ENCODE data around the gene SF3A1. TPM values are rescaled to one million over a fixed set of nuclear protein-coding genes. Genes with fewer than 3 reads are reported as not detected.

Gene SF3A1
- total and polyA plus RNA-seq, 9 of the 15 experiments (the other 6 are each of a cell fraction or from before 2014, with no cell fraction given), result 6.7 to 228 (median 13.0) TPM

DNA sequence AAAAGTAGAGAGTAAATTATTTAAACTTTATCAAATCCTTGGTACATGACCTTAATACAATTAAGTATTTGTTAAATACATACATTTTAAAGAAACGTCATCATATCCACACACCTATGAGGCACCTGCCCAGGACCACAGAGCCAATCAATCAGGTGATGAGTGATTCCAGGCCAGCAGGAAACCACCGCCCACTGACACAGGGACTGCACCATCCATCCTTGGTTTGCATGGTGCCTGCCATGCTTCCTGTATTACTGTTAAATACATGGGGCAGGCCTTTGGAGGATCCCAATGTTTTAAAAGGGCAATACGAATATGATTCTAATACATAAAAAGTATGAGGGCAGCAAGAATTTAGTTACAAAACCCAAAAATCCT, 23.0 kb downstream of the SF3A1 start (continued):
- no peak for TF ChIP-seq ZNF586 (CRISPR knock-in tag; conservative IDR thresholded peaks at IDR 0.05)
- TF ChIP-seq SMC3 (conservative IDR thresholded peaks at IDR 0.05; ENCODE audit: insufficient read depth, low read depth, low read length), result no peak
- no peak for TF ChIP-seq CSDE1 (IDR thresholded peaks at IDR 0.05)
- TF ChIP-seq EP400 (IDR thresholded peaks at IDR 0.05), result no peak
- TF ChIP-seq, protein P1, sequence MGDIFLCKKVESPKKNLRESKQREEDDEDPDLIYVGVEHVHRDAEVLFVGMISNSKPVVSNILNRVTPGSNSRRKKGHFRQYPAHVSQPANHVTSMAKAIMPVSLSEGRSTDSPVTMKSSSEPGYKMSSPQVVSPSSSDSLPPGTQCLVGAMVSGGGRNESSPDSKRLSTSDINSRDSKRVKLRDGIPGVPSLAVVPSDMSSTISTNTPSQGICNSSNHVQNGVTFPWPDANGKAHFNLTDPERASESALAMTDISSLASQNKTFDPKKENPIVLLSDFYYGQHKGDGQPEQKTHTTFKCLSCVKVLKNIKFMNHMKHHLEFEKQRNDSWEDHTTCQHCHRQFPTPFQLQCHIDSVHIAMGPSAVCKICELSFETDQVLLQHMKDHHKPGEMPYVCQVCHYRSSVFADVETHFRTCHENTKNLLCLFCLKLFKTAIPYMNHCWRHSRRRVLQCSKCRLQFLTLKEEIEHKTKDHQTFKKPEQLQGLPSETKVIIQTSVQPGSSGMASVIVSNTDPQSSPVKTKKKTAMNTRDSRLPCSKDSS (IDR thresholded peaks at IDR 0.05; ENCODE audit: low read depth, partially characterized antibody), result no peak

DNA sequence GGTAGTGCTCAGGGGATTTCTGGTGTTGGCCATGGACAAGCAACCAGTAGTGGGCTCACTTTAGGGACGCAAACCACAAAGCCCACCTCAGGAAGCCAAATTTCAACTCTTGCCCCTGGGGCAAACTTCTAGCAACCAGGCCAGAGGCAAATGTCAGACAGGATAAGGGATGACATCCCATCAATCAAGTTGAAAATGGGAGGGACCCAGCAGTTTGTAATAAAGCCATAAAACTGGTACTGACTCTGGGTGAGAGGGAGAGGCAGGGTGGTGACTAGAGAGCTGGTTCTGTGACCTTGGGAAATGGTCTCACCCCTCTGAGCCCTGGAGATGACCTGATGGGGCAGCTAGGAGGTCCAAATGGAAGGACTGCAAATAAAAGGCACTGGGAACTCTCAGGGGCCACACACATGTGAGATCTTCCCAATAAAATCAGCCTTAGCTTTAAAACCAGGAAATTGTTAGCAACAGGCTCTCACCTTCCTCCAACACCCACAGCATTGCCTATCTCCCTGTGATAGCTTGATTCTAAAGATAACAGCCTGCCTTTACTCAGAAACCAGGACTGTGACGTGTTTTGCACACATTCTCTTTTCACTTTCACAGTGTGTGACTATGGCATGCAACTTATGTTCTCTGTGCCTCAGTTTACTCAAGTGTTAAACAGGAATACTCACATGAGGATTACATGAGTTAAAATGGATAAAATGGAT, 23.5 kb downstream of the SF3A1 start:
- WGBS (ENCODE audit: insufficient coverage, low coverage, missing lambda C conversion rate), result 63% methylated on average over 2 of the region's 2 CpGs
- H3K79me2 ChIP-seq (ENCODE audit: control insufficient read depth, insufficient read depth, low read length), result no peaks in the 10 kb centered on the region
- H3K36me3 ChIP-seq (ENCODE audit: control insufficient read depth, insufficient read depth, low read length), result peaks cover 74% of the 10 kb centered on the region
- no peaks in the 10 kb centered on the region for H3K27me3 ChIP-seq (ENCODE audit: control insufficient read depth in 2 of 2, insufficient read depth in 2 of 2, low read length in 2 of 2)
- no peak overlapping the region for H3K27ac ChIP-seq (ENCODE audit: extremely low read depth, low read depth, low read length)
- H3K9ac ChIP-seq (ENCODE audit: insufficient read depth in 1 of 2, low read depth in 2 of 2, low read length in 2 of 2), result peak overlapping the region in 1 of 2 experiments; percentile 17; a peak in 1 of 4 replicates
- no peak overlapping the region for H3K4me2 ChIP-seq (ENCODE audit: insufficient read depth, low read length)
- no TSS peak for BruUV-seq (replicated peaks)
- in situ Hi-C loops (cut with MboI), result no loop called here
- peaks cover 6 to 10% of the 10 kb centered on the region in 2 experiments; a peak in 3 of 5 replicates for H3K4me1 ChIP-seq (replicated peaks in 1 of 2; ENCODE audit: control insufficient read depth in 2 of 2, insufficient read depth in 2 of 2, low read length in 2 of 2)
- ATAC-seq (peak; percentile 72), DNase-seq (ENCODE audit: extremely low read depth in 1 of 4, low spot score in 3 of 4) (no peak), FAIRE-seq (no peak)
- H3K9me3 ChIP-seq (replicated peaks; ENCODE audit: control insufficient read depth, insufficient read depth, low read depth, low read length), result no peaks in the 10 kb centered on the region
- no peak overlapping the region for H3K4me3 ChIP-seq
- no peaks in the 10 kb centered on the region for H4K20me1 ChIP-seq (replicated peaks; ENCODE audit: control insufficient read depth, insufficient read depth, low read length)
- H3K9me1 ChIP-seq (ENCODE audit: control insufficient read depth, insufficient read depth, low read length), result no peaks in the 10 kb centered on the region
- ChIA-PET CTCF (ENCODE audit: low intra/inter-chr PET ratio) (no interaction called here), POLR2A (interaction anchor here (0.8 kb wide), 1 partner anchor 15 kb away, joined by 4 read pairs; no protein-coding TSS in a partner anchor)
- intact Hi-C loops (cut with micrococcal nuclease), result no loop called here
- H2AFZ ChIP-seq (ENCODE audit: low read depth, low read length), result no peak overlapping the region
- TF ChIP-seq ZNF431 (CRISPR knock-in tag; IDR thresholded peaks at IDR 0.05) (no peak), SP2 (IDR thresholded peaks at IDR 0.05; ENCODE audit: extremely low read depth, low read depth, low read length, poor library complexity, severe bottlenecking) (no peak), ZNF41 (CRISPR knock-in tag; conservative IDR thresholded peaks at IDR 0.05) (no peak), MBD2 (IDR thresholded peaks at IDR 0.05; ENCODE audit: borderline replicate concordance, low read depth) (no peak), RFX7 (CRISPR knock-in tag; IDR thresholded peaks at IDR 0.05) (no peak), CAMTA2 (CRISPR knock-in tag; conservative IDR thresholded peaks at IDR 0.05) (no peak), ZNF384 (IDR thresholded peaks at IDR 0.05; ENCODE audit: low read depth, low read length) (no peak), FOXJ3 (CRISPR knock-in tag; IDR thresholded peaks at IDR 0.05) (no peak), RBM17 (IDR thresholded peaks at IDR 0.05; ENCODE audit: borderline replicate concordance, low read depth, low read length) (no peak), FOS (IDR thresholded peaks at IDR 0.05; ENCODE audit: extremely low read depth, insufficient read length) (no peak), SMC3 (conservative IDR thresholded peaks at IDR 0.05; ENCODE audit: insufficient read depth, low read depth, low read length) (no peak), ZNF140 (CRISPR knock-in tag; IDR thresholded peaks at IDR 0.05) (no peak), ILF3 (IDR thresholded peaks at IDR 0.05; ENCODE audit: borderline replicate concordance) (no peak), CBX5 (IDR thresholded peaks at IDR 0.05; ENCODE audit: borderline replicate concordance, low read depth) (no peak), NCOA4 (IDR thresholded peaks at IDR 0.05; ENCODE audit: partially characterized antibody) (no peak), ARNT (IDR thresholded peaks at IDR 0.05) (no peak), COPS2 (conservative IDR thresholded peaks at IDR 0.05) (no peak), MEIS2 (IDR thresholded peaks at IDR 0.05; ENCODE audit: partially characterized antibody) (peak; percentile 94), ZNF644 (tag; IDR thresholded peaks at IDR 0.05; ENCODE audit: low read depth) (no peak)

All from K562 (cell line).